Hepatocyte (in vitro differentiated cells): Measurements from ENCODE around the gene ARMC8. TPM values are rescaled to one million over a fixed set of nuclear protein-coding genes. Genes with fewer than 3 reads are reported as not detected.

ENCODE experiments used
- DNase-seq: peaks from one replicate; pipeline ENCODE4 v3.0.0-alpha.2; 2016; ENCODE audit warnings: low spot score
- H2AFZ ChIP-seq: fragments of 200-600 bp; sonication (generic); 2 replicates; pipeline ENCODE4 v1.6.0; 2016; ENCODE audit warnings: antibody characterized with exemption, mild to moderate bottlenecking
- H3K27ac ChIP-seq: fragments of 200-600 bp; sonication (generic); 2 replicates; pipeline ENCODE4 v1.5.1; 2016; ENCODE audit warnings: mild to moderate bottlenecking
- H3K27me3 ChIP-seq: fragments of 200-600 bp; sonication (generic); 2 replicates; pipeline ENCODE4 v1.6.1; 2016
- H3K36me3 ChIP-seq: fragments of 200-600 bp; sonication (generic); replicated peaks from 2 replicates; pipeline ENCODE4 v1.5.1; 2016; ENCODE audit warnings: low read depth; ENCODE audit not compliant: insufficient read depth
- H3K4me1 ChIP-seq: fragments of 200-600 bp; sonication (generic); 2 replicates; pipeline ENCODE4 v1.5.1; 2016; ENCODE audit warnings: mild to moderate bottlenecking, moderate library complexity; ENCODE audit not compliant: insufficient read depth
- H3K4me2 ChIP-seq: fragments of 200-600 bp; sonication (generic); 2 replicates; pipeline ENCODE4 v1.6.0; 2016
- H3K4me3 ChIP-seq: fragments of 200-600 bp; sonication (generic); 2 replicates; pipeline ENCODE4 v1.5.1; 2016; ENCODE audit warnings: mild to moderate bottlenecking
- H3K79me2 ChIP-seq: fragments of 200-600 bp; sonication (generic); 2 replicates; pipeline ENCODE4 v1.6.0; 2017; ENCODE audit warnings: mild to moderate bottlenecking
- H3K9me2 ChIP-seq: fragments of 200-600 bp; sonication (generic); replicated peaks from 2 replicates; pipeline ENCODE4 v1.6.0; 2017; ENCODE audit warnings: mild to moderate bottlenecking; ENCODE audit not compliant: insufficient read depth
- H3K9me3 ChIP-seq: fragments of 200-600 bp; sonication (generic); 2 replicates; pipeline ENCODE4 v1.5.1; 2016; ENCODE audit warnings: low read depth, mild to moderate bottlenecking
- H4K20me1 ChIP-seq: fragments of 200-600 bp; sonication (generic); 2 replicates; pipeline ENCODE4 v1.6.0; 2016; ENCODE audit warnings: mild to moderate bottlenecking; ENCODE audit not compliant: insufficient read depth, poor library complexity, severe bottlenecking
- EZH2 ChIP-seq: fragments of 200-600 bp; sonication (generic); IDR thresholded peaks from 2 replicates; pipeline ENCODE4 v1.6.1; 2016; ENCODE audit warnings: antibody characterized with exemption, mild to moderate bottlenecking, borderline replicate concordance
- EZH2phosphoT487 ChIP-seq: fragments of 200-600 bp; sonication (generic); IDR thresholded peaks from one replicate; pipeline ENCODE4 v1.6.1; 2018; ENCODE audit warnings: antibody characterized with exemption, mild to moderate bottlenecking, low read depth, moderate library complexity; ENCODE audit not compliant: unreplicated experiment, severe bottlenecking
- WGBS: methylation state at CpG from one replicate; pipeline ENCODE4 v1.1.6; 2016; ENCODE audit warnings: low lambda C conversion rate; ENCODE audit errors: missing lambda C conversion rate; 5-methylcytosine and 5-hydroxymethylcytosine counted together
- polyA plus RNA-seq: library from polyadenylated mRNA; unstranded; fragments of >200 nt; fragmentation: Nextera tagmentation; extraction: Ambion mirVana; gene quantifications from 2 replicates; pipeline ENCODE4 v1.2.1, GENCODE V29; 2016
- total RNA-seq: library from RNA; depleted of rRNA; stranded (reverse); fragments of >200 nt; gene quantifications from 2 replicates; pipeline ENCODE4 v1.2.3, GENCODE V29; 2014
- TF ChIP-seq, protein P1 (sequence below): fragments of 200-600 bp; sonication (generic); IDR thresholded peaks from 2 replicates; pipeline ENCODE4 v1.5.1; 2016; ENCODE audit warnings: antibody characterized with exemption, mild to moderate bottlenecking; ENCODE audit not compliant: poor library complexity

Gene ARMC8
- total and polyA plus RNA-seq, 2 experiments from 2014 or later: 46.4 to 52.4 TPM

DNA sequence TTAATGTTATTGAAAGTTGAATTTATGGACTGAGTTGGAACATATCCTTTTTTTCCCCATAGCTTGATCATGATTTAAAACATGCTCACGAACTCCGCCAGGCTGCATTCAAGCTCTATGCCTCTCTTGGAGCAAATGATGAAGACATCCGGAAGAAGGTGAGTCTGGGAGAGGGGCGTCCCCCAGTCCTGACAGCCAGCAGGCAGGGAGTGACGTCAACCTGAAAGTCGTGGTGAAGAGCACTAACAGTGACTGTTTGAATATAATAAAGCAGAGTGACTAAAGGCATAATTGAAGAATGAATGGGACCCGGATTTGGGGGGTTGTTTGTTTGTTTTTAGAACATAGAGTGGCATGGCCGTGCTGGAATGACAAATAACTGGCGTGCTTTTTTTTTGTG lies 57.9 kb downstream of the ARMC8 start:
- H2AFZ ChIP-seq: no peak overlapping the region
- H3K4me3 ChIP-seq: no peak overlapping the region
- H3K27ac ChIP-seq: no peak overlapping the region
- no peak overlapping the region for H3K4me2 ChIP-seq
- H3K4me1 ChIP-seq: no peaks in the 10 kb centered on the region
- H3K9me3 ChIP-seq: no peaks in the 10 kb centered on the region
- H3K79me2 ChIP-seq: no peaks in the 10 kb centered on the region
- 95% methylated on average over 9 of the region's 9 CpGs for whole genome bisulfite sequencing
- no peaks in the 10 kb centered on the region for H3K36me3 ChIP-seq
- H3K9me2 ChIP-seq: no peaks in the 10 kb centered on the region
- no peak for DNase-seq
- no peaks in the 10 kb centered on the region for H3K27me3 ChIP-seq
- no peaks in the 10 kb centered on the region for H4K20me1 ChIP-seq
- TF ChIP-seq, protein P1, sequence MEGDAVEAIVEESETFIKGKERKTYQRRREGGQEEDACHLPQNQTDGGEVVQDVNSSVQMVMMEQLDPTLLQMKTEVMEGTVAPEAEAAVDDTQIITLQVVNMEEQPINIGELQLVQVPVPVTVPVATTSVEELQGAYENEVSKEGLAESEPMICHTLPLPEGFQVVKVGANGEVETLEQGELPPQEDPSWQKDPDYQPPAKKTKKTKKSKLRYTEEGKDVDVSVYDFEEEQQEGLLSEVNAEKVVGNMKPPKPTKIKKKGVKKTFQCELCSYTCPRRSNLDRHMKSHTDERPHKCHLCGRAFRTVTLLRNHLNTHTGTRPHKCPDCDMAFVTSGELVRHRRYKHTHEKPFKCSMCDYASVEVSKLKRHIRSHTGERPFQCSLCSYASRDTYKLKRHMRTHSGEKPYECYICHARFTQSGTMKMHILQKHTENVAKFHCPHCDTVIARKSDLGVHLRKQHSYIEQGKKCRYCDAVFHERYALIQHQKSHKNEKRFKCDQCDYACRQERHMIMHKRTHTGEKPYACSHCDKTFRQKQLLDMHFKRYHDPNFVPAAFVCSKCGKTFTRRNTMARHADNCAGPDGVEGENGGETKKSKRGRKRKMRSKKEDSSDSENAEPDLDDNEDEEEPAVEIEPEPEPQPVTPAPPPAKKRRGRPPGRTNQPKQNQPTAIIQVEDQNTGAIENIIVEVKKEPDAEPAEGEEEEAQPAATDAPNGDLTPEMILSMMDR: no peak
- TF ChIP-seq EZH2phosphoT487 (no peak), EZH2 (no peak)

DNA sequence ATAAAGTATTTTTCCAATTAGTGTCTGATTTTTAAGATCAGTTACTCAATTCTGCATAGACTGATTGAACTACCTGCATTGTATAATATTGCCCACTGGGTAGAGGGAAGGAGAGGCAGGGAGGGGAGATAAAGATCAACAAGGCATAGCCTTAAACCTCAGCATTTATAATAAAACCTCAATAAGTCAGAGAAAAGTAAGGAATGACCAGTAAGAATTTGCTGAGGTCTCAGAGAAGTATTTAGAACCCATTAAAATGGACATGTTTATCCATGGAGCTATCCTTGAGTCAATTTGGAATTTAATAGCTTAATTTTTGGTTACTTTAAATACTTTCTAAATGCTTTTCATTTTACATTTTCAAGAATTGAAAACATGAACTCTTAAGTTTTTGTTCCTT lies 62.5 kb downstream of the ARMC8 start:
- H3K4me2 ChIP-seq: no peak overlapping the region
- no peaks in the 10 kb centered on the region for H3K4me1 ChIP-seq
- DNase-seq: no peak
- no peaks in the 10 kb centered on the region for H3K79me2 ChIP-seq
- H3K36me3 ChIP-seq: no peaks in the 10 kb centered on the region
- no peaks in the 10 kb centered on the region for H4K20me1 ChIP-seq
- TF ChIP-seq EZH2phosphoT487 (no peak), EZH2 (no peak)
- TF ChIP-seq, protein P1: no peak
- no peaks in the 10 kb centered on the region for H3K27me3 ChIP-seq
- no peak overlapping the region for H3K4me3 ChIP-seq
- H3K27ac ChIP-seq: no peak overlapping the region
- H2AFZ ChIP-seq: no peak overlapping the region
- no peaks in the 10 kb centered on the region for H3K9me2 ChIP-seq
- no peaks in the 10 kb centered on the region for H3K9me3 ChIP-seq

DNA sequence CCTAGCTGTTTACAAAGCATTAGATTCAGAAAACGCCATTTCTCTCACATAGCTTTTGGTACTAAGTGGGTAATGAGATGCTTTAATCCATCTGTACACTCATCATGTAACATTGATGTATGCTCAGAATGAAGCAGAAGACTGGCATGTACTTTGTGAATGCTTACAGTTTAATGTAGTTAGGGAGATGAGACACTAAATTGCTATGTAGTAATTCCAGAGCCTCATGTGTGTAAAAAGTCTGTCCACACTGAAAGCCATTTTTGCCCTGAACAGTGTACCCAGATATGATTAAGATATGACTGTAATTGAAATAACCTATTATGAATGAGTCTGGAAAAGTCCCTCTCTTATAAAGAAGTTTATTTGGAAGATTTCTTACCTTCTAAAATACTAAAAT lies 66.5 kb downstream of the ARMC8 start:
- 86% methylated on average over 1 of the region's 1 CpG for WGBS
- no peak for TF ChIP-seq EZH2
- TF ChIP-seq EZH2phosphoT487: no peak
- TF ChIP-seq, protein P1: no peak
- H3K79me2 ChIP-seq: no peaks in the 10 kb centered on the region
- H3K9me3 ChIP-seq: no peaks in the 10 kb centered on the region
- H3K36me3 ChIP-seq: no peaks in the 10 kb centered on the region
- no peaks in the 10 kb centered on the region for H3K9me2 ChIP-seq
- no peak overlapping the region for H2AFZ ChIP-seq
- H4K20me1 ChIP-seq: no peaks in the 10 kb centered on the region
- H3K4me3 ChIP-seq: no peak overlapping the region
- DNase-seq: no peak
- H3K27me3 ChIP-seq: no peaks in the 10 kb centered on the region
- no peak overlapping the region for H3K27ac ChIP-seq
- no peak overlapping the region for H3K4me2 ChIP-seq
- no peaks in the 10 kb centered on the region for H3K4me1 ChIP-seq

DNA sequence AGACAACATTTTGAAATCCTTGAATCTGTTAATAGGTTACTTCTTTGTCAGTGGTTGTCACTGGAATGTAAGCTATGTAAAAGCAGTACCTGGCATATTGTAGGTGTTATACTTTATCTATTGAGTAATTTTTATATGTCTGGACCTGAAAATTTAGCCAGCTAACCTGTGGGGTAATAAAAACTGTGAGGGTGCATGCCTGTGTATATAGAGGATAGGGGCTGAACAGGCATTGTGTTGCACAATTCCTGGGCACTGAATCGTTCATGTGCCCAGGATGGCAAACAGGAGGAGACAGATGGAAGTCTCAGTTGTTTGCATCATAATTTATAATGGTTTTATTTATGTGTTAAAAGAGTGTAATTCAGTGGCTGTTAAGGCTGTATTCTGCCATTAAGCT lies 67.1 kb downstream of the ARMC8 start:
- no peaks in the 10 kb centered on the region for H3K79me2 ChIP-seq
- no peak overlapping the region for H3K4me3 ChIP-seq
- H3K9me3 ChIP-seq: no peaks in the 10 kb centered on the region
- no peaks in the 10 kb centered on the region for H3K9me2 ChIP-seq
- no peak overlapping the region for H3K4me2 ChIP-seq
- no peak overlapping the region for H3K27ac ChIP-seq
- no peak overlapping the region for H2AFZ ChIP-seq
- no peaks in the 10 kb centered on the region for H3K36me3 ChIP-seq
- H3K4me1 ChIP-seq: no peaks in the 10 kb centered on the region
- DNase-seq: no peak
- no peaks in the 10 kb centered on the region for H3K27me3 ChIP-seq
- TF ChIP-seq, protein P1: no peak
- TF ChIP-seq EZH2: no peak
- TF ChIP-seq EZH2phosphoT487: no peak
- 96% methylated on average over 1 of the region's 1 CpG for WGBS
- no peaks in the 10 kb centered on the region for H4K20me1 ChIP-seq
